Pancreas (tissue), 10 donors: ENCODE data around the gene GATAD1. TPM values are rescaled to one million over a fixed set of nuclear protein-coding genes. Genes with fewer than 3 reads are reported as not detected.

Source experiments
- ATAC-seq, 4 donors: fragments of 200-7000 bp; cut with Tn5 transposase; one replicate each; pipeline versions ENCODE4 v1.8.0 to v1.9.1; 2020; ENCODE audit warnings: mild to moderate bottlenecking in 4 of 4, moderate library complexity in 4 of 4
- DNase-seq, 6 donors: peaks; one replicate each; pipeline ENCODE4 v3.0.0-alpha.2; 2020
- FAIRE-seq: peaks from 2 replicates; lab custom pipeline; 2012; peaks lifted over from hg19 to GRCh38; lab: Jason Lieb, UNC
- H3K27ac ChIP-seq, 4 donors: fragments of 200-600 bp; sonication (generic); 1 replicate in 3 of 4; 2 replicates in 1 of 4; pipeline versions ENCODE4 v1.5.0 to v1.8.0; 2020
- H3K27me3 ChIP-seq, 4 donors: fragments of 200-600 bp; one replicate each; pipeline ENCODE4 v1.8.0; 2021
- H3K36me3 ChIP-seq, 3 donors: fragments of 200-600 bp; sonication (generic) in 1 of 3; one replicate each; pipeline versions ENCODE4 v1.5.0 to v1.8.0; 2020 to 2021
- H3K4me1 ChIP-seq, 3 donors: fragments of 200-600 bp; one replicate each; pipeline ENCODE4 v1.8.0; 2021
- H3K4me3 ChIP-seq, 4 donors: fragments of 200-600 bp; sonication (generic) in 2 of 4; one replicate each; pipeline versions ENCODE4 v1.5.0 to v1.8.0; 2020 to 2021
- H3K9me3 ChIP-seq, 4 donors: fragments of 200-600 bp; one replicate each; pipeline ENCODE4 v1.8.0; 2021
- CTCF ChIP-seq, 4 donors: fragments of 200-600 bp; sonication (generic) in 3 of 4; IDR thresholded peaks; one replicate each; pipeline versions ENCODE4 v1.5.0 to v1.8.0; 2021; ENCODE audit warnings: antibody characterized with exemption in 4 of 4
- WGBS, 2 donors: extraction: QIAGEN DNeasy Blood & Tissue Kit; methylation state at CpG; one replicate each; pipeline ENCODE4 v1.1.7; 2013; 5-methylcytosine and 5-hydroxymethylcytosine counted together
- intact Hi-C, 3 donors: fragments of 100-400 bp; cut with DNase I; formaldehyde crosslinking; loops; one replicate each; pipeline versions ENCODE4 v1.11.1 to v1.14.2; 2022
- polyA plus RNA-seq, 2 donors: library from polyadenylated mRNA; stranded (reverse); fragments of 200-250 nt; gene quantifications; one replicate each; pipeline ENCODE4 v1.2.3, GENCODE V29; 2013
- total RNA-seq, 6 donors: library from RNA; stranded (reverse); fragmentation: NEBNext Ultra II Directional in 4 of 6; extraction: Animal tissue kit (Norgen Biotek cat#: 25700) in 4 of 6; gene quantifications; one replicate each; pipeline versions ENCODE4 v1.2.1 to v1.2.4, GENCODE V29; 2021 to 2023
- donor health status: healthy with polysubstance abuse.
- donor health status: DM: no; HTN: no; CAD: no; lungs with moderate emphysema.
- donor health status: DM: no; HTN: no; CAD: no.
- donor health status: control.
- donor health status: control.
- donor health status: Bipolar disorder and iron deficiency.
- donor health status: DM: yes; HTN: yes; CAD: no.
- donor health status: DM: no; HTN: no; CAD: no.
- donor health status: DM: no; HTN: no; CAD: no.
- donor health status: DM: yes; HTN: yes; CAD: no.

Gene GATAD1
- total and polyA plus RNA-seq, 8 donors = 16.5 to 30.1 (median 20.2) TPM

GRCh38 chr7:92485267-92485892 lies 38.1 kb downstream of the GATAD1 start:
- H3K36me3 ChIP-seq = peaks cover 0 to 7% (median 0%) of the 10 kb centered on the region in 3 donors
- peaks cover 5 to 6% (median 5%) of the 10 kb centered on the region in 3 donors for H3K4me1 ChIP-seq
- DNase-seq = no peak
- no peak overlapping the region for H3K27ac ChIP-seq
- TF ChIP-seq CTCF (IDR thresholded peaks at IDR 0.05) = no peak
- no peaks in the 10 kb centered on the region for H3K9me3 ChIP-seq
- ATAC-seq = no peak
- intact Hi-C loops = no loop called here
- WGBS, 2 donors = 80 to 93% methylated on average over 2 of the region's 2 CpGs
- no peak for FAIRE-seq
- no peak overlapping the region for H3K4me3 ChIP-seq
- no peaks in the 10 kb centered on the region for H3K27me3 ChIP-seq

GRCh38 chr7:92485974-92486373 lies 38.7 kb downstream of the GATAD1 start:
- H3K4me1 ChIP-seq = peaks cover 5 to 7% (median 6%) of the 10 kb centered on the region in 3 donors
- intact Hi-C loops = no loop called here
- FAIRE-seq (no peak), DNase-seq (no peak), ATAC-seq (no peak)
- no peak overlapping the region for H3K27ac ChIP-seq
- no peaks in the 10 kb centered on the region for H3K27me3 ChIP-seq
- no peak overlapping the region for H3K4me3 ChIP-seq
- peaks cover 0 to 8% (median 0%) of the 10 kb centered on the region in 3 donors for H3K36me3 ChIP-seq
- 75 to 78% methylated on average over 2 of the region's 2 CpGs for WGBS, 2 donors
- no peaks in the 10 kb centered on the region for H3K9me3 ChIP-seq
- TF ChIP-seq CTCF (IDR thresholded peaks at IDR 0.05) = no peak

GRCh38 chr7:92487804-92488203 lies 40.5 kb downstream of the GATAD1 start:
- intact Hi-C loops = no loop called here
- DNase-seq = no peak
- H3K36me3 ChIP-seq = peaks cover 0 to 22% (median 6%) of the 10 kb centered on the region in 3 donors
- H3K4me1 ChIP-seq = peaks cover 5 to 7% (median 6%) of the 10 kb centered on the region in 3 donors
- no peak overlapping the region for H3K4me3 ChIP-seq
- TF ChIP-seq CTCF (IDR thresholded peaks at IDR 0.05) = no peak
- H3K9me3 ChIP-seq = no peaks in the 10 kb centered on the region
- no peak for ATAC-seq
- no peaks in the 10 kb centered on the region for H3K27me3 ChIP-seq
- no peak overlapping the region for H3K27ac ChIP-seq
- no peak for FAIRE-seq

- Histone ChIP-seq H3K4me1 (peaks cover 5 to 7% (median 6%) of the 10 kb centered on the region in 3 donors), H3K36me3 (peaks cover 4 to 38% (median 6%) of the 10 kb centered on the region in 3 donors), H3K9me3 (no peaks in the 10 kb centered on the region), H3K27ac (no peak overlapping the region), H3K27me3 (no peaks in the 10 kb centered on the region), H3K4me3 (no peak overlapping the region)
- no peak for TF ChIP-seq CTCF (IDR thresholded peaks at IDR 0.05)
- intact Hi-C loops = no loop called here
- WGBS, 2 donors = 21 to 44% methylated on average over 1 of the region's 1 CpG
- ATAC-seq (peak; percentile 95 to 100 (median 98)), FAIRE-seq (no peak), DNase-seq (peak in 3 of 6 donors; percentile 36 to 58 (median 49))
Observed at GRCh38 chr7:92489634-92490033, 42.4 kb downstream of the GATAD1 start.

- TF ChIP-seq CTCF (IDR thresholded peaks at IDR 0.05) = no peak
- Histone ChIP-seq H3K36me3 (peaks cover 4 to 42% (median 12%) of the 10 kb centered on the region in 3 donors), H3K27me3 (no peaks in the 10 kb centered on the region), H3K9me3 (no peaks in the 10 kb centered on the region), H3K4me3 (no peak overlapping the region), H3K4me1 (no peaks in the 10 kb centered on the region), H3K27ac (no peak overlapping the region)
- DNase-seq (no peak), FAIRE-seq (no peak), ATAC-seq (no peak)
- intact Hi-C loops = no loop called here
- WGBS, 2 donors = 86% methylated on average over 2 of the region's 2 CpGs
Observed at GRCh38 chr7:92496876-92497275, 49.6 kb downstream of the GATAD1 start.
